SHP77 treated with DMSO at 0.1 percent for 48 hours (cell line): Measurements from ENCODE around the gene GPR4.
"Not testable (repeated sequence)": the region's sequence is repeated elsewhere in the genome, so short reads cannot be mapped to it uniquely, and the experiment has no call there.

Experiments used
- DNase-seq: peaks from one replicate; lab custom pipeline; 2025; lab: John Stamatoyannopoulos, UW

The GPR4 gene

DNA sequence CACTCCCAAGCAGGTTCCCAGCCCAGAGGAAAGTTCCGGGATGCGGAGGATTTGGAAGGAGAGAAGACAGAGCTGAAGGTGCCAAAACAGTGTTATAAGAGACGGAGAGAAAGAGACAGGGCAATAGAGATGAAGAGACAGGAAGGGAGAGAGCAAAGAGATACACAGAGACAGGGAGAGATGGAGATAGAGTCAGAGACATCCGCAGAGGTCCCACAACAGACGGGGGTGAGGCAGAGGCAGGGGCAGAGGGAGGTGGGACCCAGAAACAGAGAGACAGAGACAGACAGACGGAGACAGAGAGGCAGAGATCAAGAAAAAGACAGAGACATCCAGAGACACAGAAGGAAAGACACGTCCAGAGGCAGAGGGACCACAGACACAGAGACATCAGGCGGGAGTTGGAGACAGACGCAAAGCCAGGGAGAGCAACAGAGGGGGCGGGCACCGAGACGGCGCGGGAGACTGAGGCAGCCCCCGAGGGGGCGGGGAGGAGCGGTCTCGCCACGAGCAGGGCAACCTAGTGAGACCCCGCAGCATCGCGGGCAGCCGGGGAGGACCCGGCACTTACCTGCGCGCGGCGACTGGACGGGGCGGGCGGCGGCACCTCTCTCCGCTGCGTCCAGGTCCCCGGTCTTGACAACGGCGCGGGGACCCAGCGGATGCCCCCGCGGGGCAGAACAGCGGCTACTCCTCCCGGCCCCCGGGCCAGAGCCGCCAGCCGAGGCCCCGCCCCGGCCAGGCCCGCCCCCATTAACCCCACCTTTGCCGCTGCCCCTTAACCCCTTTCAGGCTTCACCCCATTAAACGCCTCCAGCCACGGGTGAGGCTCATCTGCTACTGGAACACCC is at the start of gene GPR4:
Gene GPR4 (minus strand): TSS at position 689 of the 851 bp plus-strand sequence. CDS start 10,346 bp downstream, outside the sequence.
- DNase-seq: no peak

DNA sequence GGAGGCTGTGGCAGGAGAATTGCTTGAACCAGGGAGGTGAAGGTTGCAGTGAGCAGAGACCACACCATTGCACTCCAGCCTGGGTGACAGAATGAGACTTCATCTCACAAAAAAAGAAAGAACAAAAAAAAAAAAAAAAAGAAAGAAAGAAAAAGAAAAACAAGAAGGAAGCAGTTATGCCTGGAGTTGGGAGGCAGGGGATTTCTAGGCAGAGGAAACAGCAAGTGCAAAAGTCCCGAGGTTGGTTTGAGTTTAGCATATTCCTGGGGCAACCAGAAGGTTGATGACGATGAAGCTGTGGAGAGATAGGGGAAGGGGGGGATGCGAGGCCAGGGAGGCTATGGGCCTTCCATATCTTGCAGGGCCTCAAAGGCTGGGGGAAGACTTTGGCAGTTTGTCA is 48.7 kb upstream of the GPR4 start:
- DNase-seq: no peak

DNA sequence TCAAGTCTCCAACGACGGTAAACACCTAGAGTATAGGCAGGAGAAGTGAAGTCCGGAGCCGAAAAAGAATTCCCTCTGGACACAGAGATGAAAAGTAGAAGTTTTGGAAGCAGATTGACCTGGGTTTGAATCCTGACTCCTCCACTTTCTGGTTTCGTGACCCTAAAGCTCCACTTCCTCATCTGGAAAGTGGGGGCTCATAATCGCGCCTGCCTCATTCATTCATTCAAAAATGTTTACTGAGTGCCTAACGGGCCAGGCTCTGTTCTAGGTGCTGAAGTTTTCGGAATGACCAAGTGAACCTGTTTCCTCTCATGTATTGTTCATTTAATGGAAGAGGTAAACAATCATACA is 44.3 kb upstream of the GPR4 start:
- no peak for DNase-seq

DNA sequence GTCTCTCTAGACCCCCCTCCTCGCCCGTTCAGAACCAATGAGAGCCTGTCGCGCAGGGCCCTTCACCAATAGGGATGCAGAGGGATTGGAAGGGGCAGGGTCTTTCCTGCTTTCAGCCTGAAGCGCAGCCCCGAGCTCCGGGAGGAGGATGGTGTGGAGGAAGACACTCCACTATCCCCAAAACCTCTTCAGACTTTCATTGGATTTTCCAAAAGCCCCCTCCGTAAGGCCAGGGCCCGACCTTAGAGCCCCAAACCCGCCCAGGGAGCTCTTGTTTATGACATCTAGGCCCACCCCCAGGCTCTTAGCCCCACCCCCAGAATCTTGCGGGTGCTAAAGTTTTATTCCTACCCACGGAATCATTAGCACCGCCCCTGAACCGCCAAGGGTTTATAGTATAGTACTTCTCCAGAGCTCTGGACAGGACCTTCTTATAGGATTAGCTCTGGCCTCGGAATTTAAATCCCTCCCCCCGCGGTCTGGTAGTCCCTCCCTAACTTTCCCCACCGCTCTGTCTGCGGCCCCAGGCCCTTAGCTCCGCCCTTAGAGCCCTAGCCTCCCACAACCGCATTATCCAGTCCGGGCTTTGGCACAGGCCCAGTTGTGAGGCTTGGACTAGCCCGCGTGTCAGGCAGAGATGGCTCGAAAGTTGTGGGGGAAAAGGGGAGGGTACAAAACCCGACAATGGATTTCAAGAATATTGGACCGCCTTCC is 43.8 kb upstream of the GPR4 start:
- DNase-seq: peak; percentile 89

DNA sequence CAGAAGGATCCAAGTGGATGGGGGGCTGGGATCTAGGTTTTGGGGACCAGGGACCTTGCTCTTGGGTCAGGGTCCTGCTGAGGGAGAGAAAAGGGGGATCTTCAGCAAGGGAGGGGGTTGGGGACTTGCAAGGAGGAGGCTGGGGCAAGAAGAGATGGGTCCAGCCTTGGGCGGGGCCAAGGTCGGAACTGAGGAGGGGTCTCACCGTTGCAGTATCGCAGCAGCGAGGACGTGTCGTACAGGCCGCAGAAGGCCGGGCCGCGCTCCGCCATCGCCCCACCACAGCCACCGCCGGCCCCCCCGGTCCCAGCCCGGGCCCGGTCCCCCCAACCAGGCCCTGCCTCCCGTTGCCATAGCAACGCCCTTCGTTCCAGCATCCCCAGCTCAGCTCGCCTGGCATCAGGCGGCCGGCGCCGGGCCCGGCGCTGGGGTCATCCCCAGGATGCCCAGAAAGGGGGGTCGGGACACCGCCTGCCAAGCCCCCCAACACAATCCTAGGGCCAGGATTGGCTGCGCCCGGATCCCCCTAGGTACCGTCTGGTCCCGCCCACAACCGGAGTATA is 43.1 kb upstream of the GPR4 start:
- DNase-seq: no peak

DNA sequence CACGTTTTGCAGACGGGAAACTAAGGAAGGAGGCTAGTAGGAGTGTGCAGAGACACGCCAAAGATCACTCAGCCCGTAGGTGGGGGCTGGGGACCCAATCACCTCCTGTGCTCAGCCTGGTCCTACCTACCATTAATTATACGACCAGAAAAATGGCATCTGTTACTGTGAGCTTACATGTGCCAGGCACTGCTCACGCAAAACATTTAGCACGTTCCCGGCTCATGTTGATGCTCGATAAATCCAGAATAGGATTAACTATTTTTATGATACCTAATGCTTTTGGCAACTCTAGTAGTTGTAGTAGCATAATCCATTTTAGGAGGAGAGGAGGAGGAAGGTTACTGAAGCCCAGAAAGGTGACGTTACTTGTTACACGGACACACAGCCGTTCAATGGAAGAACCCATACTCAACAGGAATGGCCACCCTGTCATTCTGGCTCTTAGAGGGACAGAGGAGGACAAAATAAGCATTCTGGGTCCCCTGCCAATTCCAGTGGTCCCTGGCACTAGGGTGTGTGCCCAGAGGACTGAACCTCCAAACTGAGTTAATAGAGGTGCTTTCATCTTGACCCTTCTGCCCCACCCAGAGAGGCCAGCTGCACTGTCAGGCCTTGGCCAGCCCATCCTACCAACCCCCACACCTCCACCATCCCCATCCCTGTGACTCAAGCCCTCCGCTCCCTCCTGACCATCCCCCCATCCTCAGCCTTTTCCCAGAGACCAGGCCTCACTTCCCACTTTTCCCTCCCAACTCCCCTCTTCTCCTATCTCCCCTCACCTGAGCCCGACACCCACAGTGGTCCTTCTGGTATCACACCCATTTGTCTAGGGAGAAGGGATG is 42.1 kb upstream of the GPR4 start:
- DNase-seq: no peak

DNA sequence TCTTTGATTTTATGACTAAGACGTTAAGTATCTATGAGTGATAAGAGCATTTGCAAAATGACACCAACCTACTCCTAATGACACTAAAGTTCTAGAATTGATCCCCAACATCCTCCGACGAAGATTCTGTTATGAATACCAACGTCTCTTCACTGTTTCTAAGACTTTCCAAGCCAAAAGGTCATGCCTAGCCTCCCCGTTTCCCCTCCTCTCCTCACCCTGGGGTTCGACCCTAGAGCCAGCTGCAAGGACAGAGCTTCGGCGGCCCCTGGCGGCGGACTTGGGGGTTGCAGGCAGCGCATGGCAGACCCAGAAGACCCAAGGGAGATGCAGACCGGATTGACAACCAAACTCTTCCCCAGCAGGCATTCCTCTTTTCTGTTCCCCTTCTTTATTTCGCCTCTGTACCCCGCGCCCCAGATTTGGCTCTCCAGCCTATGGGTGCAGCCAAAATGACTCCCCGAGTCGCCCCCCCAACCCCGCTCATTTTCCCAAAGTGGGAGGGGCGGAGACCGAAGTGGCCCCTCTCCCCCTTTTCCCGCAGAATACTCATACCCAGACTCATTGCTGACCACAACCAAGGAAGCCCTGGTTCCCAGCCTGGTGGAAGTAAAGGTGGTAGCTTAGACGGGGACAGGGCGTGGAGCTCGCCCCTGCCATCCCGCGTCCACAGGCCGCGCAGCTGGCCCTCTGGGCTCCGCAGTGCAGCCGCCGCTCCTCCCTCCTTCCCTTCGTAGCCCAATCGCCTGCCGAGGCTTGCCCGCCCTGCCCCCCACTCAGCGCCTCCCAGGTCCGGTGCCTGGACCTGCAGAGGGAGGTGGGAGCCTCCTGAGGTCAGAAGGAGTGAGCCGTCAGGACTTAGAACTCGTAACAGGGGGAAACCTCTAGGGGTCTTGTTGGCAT is 41.3 kb upstream of the GPR4 start:
- peak; percentile 67 for DNase-seq

DNA sequence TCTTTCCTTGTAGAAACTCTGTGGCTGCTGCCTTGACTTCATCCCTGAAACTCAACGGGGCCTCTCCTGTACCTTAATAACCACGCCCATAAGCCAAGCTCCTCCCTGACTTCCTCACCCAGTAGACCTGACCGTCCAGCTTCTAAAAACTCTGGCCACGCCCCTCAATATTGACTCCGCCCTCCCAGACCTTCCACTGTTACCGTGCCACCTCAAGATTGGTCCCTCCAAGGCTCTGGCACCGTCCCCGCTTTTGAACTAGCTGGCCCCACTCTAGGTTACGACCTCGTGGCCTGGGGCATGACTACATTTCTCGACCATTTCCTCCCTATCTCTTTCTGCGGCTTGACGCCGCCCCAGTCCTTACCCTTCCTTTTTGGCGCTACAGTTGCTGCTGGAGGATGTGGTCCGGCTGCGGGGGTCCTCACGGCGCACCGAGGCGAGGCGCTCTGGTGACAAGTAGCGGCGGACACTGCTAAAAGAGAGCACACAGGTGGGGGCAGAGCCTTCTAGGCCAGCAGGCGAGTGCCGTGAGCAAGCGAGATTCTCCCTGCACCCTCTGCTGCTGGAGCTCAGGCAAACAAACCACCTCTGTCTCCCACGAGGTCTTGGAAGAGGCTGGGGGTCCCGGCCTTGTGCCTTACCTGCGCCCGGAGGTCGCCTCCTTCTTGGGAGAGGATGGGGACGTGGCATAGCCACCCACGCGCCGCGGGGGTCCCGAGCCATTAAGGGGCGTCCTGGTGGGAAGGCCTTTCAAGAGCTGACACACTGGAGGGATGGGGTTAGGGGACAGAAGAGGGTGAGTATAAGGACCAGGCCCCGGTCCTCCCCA is 39.5 kb upstream of the GPR4 start:
- peak; percentile 90 for DNase-seq

DNA sequence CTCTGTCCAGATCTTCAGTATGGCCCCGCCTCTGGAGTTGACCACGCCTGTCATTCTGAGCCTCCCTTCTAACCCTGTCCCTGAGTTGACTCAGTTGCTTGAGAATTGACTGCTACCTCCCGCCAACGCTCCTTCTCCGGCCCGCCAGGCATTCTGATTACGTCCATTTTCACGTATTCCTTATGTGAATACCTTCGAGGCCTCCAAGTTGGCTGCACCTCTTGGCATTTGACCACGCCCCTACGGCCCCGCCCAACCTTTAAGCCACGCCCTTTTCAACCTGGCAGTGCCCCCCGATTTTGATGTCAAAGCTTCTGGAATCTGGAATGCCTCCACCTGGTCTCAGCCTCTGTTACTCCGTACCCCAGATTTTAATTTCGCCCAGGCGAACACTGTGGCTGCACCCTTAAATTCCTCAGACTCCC is 38.8 kb upstream of the GPR4 start:
- DNase-seq: no peak

DNA sequence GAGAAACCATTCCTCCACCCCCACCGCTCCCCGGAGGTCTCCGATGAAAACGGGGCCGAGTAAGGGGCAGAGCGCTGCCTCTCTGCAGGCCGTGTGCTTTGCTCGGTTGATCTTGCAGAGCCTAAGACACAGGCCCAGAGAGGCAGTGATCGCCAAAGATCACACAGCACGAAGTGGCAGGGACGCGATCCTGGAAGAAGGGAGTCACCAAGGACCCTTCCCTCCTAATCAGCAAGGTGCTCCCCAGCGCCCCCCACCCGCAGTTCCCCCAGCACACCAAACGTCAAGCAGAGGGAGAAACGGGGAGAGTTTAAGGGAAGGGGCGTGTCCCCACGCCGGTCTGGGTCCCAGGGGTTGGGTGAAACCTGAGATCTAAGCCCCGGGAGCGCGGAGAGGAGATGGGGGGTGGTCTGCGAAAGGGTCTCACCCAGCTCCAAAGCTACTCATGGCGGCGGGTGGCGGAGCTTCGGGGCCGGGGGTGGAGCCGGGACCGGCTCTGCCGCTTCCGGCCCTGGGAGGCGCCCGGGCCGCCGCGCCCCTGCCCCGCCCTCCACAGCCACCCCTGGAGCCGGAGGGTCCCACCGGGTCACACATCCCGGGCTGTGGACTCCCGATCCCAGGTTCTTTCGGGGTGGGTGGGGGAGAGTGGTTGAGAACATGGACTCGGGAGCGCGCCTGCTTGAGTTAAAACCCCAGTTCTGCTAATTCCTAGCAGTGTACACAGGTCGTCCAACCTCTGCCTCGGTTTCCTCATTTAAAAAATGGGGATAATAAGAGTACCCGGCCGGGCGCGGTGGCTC is 37.1 kb upstream of the GPR4 start, which contains the start of gene EML2:
Gene EML2 (minus strand): TSS at position 468 of the 800 bp plus-strand sequence. CDS start 21 bp downstream, at position 447.
- peak; percentile 10 for DNase-seq

DNA sequence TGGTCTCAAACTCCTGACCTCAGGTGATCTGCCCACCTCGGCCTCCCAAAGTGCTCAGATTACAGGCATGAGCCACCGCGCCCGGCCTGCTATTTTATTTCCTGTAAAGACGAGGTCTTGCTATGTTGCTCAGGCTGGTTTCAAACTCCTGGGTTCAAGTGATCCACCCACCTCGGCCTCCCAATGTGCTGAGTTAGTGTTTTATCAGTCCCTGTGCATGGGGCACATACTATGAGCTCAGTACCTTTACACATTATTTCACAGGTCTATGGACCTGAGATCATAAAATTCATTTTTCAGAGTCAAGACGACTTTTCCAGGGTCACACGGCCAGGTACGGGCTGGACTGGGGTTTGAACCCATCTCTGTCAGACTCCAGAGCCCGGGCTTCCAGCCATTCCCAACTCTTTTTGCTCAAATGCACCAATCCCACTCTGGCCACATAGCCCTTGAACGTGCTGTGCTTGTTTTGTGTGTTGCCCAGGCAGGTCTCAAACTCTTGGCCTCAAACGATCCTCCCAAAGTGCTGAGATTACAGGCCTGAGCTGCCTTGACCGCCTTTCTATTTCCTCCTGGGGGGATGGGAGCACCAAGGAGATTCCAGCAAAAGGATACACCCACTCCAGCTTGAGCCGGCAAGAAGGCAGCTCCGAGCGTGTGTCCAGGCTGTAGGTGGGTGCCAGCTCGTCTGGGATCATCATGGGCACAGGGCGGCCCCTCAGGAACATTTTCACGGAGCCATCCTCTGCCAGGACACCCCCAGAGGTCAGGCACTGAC is 36.1 kb upstream of the GPR4 start:
- no peak for DNase-seq

DNA sequence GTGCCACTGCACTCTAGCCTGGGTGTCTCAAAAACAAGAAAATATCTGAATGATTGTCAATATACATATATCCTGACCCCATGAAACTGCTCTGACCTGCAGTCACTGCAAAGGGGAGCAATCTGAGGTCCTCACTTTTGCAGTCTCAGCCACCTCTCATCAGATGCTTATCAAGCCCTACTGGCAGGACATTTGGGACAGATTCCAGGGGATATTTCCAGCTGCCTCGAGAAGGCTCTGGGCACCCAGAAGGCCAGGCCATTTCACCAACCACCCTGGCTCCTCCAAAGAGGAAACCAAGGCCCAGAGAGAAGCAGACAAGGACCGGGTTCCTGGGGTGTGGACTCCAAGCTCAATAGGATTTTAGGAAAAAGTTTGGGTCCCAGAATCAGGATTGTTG is 34.9 kb upstream of the GPR4 start:
- DNase-seq: no peak

DNA sequence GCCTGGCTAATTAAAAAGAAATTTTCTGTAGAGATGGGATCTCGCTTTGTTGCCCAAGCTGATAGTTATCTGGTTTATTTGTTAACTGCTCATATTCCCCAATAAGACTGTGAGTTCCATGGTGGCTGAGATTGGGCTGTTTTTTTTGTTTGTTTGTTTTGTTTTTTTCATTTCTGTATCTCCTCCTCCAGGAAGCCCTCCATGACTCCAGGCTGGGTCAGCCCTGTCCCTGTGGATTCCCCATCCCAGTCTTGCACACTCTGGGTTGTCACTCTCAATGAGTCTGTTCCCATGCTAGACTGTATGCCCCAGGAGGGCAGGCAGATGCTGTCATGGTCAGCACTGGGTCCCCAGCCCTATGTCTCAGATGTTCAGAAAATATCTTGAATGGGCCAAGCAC is 34.3 kb upstream of the GPR4 start:
- no peak for DNase-seq

DNA sequence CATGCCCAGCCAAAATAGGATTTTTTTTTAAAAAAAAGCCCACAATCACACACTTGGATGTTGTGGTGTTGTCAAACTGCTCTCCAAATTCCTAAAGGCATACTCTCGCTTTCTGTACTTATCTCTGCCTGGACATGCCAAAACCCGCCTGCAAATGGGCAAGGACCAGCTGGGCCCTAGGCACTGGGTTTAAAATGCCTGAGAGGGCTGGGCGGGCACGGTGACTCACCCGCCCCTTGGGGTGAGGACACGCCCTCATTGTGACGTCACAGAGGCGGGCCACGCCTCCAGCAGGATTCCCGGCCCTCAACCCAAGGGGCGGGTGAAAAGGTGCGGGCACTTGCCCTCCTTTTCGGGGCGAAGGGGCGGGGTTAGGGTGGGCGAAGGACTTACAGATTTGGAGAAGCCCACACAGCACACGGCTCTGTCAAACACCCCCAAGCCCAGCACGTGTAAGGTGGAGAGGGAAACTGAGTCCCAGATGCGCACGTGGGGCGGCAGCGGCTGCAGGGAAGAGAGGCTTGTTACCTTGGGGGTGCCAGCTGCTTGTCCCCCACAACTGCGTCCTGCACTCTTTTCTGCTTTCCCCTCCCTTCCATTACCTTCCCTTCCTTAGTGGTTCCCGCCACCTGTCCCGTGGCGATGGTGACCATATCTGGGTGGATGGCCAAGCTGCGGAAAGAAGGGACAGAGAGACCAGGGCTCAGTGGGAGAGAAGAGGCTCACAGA is 30.6 kb upstream of the GPR4 start:
- peak; percentile 13 for DNase-seq

DNA sequence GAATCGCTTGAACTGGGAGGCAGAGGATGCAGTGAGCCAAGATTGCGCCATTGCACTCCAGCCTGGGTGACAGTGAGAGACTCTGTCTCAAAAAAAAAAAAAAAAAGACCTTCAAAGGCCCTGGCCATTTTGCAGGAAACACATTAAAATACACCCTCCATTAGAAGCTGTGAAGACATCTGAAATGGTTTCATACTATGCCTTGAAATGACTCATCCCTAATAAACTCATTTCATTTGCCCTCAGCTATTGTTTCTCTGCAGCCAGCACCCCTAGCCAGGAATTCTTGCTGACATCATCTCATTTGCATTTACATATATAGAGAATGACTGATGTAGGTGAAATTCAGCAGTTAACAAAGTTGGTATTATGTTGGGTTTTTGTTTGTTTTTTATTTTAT is 28.5 kb upstream of the GPR4 start:
- DNase-seq: no peak

DNA sequence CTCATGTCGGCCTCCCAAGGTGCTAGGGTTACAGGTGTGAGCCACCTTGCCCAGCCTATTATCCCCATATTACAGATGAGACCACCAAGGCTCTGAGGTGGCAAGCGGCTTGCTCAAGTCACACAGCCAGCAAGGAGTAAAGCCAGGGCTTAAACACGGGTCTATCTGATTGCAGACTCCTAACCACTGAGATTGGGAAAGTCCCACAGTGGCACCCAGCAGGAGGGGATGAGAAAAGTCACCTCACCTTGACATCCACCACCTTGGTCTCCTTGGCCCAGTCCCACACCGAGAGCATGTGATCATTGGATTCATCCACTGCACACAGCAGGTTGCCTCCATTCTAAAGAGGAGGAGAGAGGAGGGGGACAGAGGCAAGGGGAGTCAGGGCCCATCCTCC is 27.7 kb upstream of the GPR4 start:
- no peak for DNase-seq

DNA sequence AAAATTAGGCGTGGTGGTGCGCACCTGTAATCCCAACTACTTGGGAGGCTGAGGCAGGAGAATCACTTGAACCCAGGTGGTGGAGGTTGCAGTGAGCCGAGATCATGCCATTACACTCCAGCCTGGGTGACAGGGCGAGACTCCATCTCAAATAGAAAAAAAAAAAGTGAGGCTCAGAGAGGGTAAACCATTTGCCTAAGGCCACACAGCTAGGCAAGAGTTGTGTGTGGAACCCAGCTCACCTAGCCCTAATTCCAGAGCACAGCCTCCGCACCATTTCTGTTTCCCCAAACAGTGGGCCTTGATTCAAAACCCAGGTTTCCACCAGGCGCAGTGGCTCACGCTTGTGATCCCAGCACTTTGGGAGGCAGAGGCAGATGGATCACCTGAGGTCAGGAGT is 26.2 kb upstream of the GPR4 start:
- not testable (repeated sequence) for DNase-seq

DNA sequence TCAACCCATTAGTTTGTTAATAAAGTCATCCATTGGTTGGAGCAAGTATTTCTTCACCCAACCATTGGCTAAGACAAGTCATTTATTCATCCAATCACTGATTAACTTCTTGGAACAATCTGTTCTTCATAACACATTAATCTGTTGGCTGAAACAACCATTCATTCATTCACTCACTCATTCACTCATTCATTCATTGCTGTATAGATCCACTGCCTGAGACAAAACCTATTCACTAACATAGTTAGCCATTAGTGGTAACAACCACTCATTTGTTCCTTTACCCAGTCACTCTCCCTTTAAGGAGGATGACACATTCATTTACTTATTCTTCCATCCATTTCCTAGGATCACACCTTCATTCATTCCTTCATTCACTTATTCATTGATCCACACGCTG is 22.0 kb upstream of the GPR4 start:
- no peak for DNase-seq
